GM12892 (cell line): ENCODE results near the gene THADA.

ENCODE experiments used
- POLR2A ChIP-seq: IDR thresholded peaks from 2 replicates; pipeline ENCODE4 v1.6.1; 2011; ENCODE audit warnings: low read depth, low read length, control low read depth
- POLR2AphosphoS5 ChIP-seq: IDR thresholded peaks from 2 replicates; pipeline ENCODE4 v1.6.1; 2011; ENCODE audit warnings: low read depth, low read length, control low read depth

GRCh38 chr2:43576981-43577892, 18.6 kb downstream of the THADA start:
- TF ChIP-seq POLR2A (no peak), POLR2AphosphoS5 (no peak)
